OCI-LY7 (cell line): ENCODE measurements around the gene SENP1. TPM values are rescaled to one million over a fixed set of nuclear protein-coding genes. Genes with fewer than 3 reads are reported as not detected.

ENCODE experiments used
- BruUV-seq: library from RNA; stranded (reverse); fragments of 400-500 nt; replicated peaks from 2 replicates; lab custom pipeline; 2021; lab: Mats Ljungman, UMichigan
- CTCF ChIA-PET: fragments of 300-600 bp; sonication (Branson Sonifier 250); formaldehyde crosslinking; loops from one replicate; lab custom pipeline; 2022; ENCODE audit warnings: antibody characterized with exemption; ENCODE audit not compliant: unreplicated experiment; lab: Charles Lee
- POLR2A ChIA-PET: fragments of 300-600 bp; sonication (Branson Sonifier 250); formaldehyde crosslinking; loops from one replicate; lab custom pipeline; 2022; ENCODE audit warnings: antibody characterized with exemption; lab: Charles Lee
- DNase-seq: peaks from one replicate; pipeline ENCODE4 v3.0.0-alpha.2; 2015; ENCODE audit warnings: low spot score
- H2AFZ ChIP-seq: fragments of 200-600 bp; sonication (generic), shearing (Covaris generic); 2 replicates; pipeline ENCODE4 v1.6.1; 2014; ENCODE audit warnings: mild to moderate bottlenecking, antibody characterized with exemption, low read length, moderate library complexity
- H3K27ac ChIP-seq: fragments of 200-600 bp; sonication (generic); 2 replicates; pipeline ENCODE4 v1.5.1; 2014; ENCODE audit warnings: mixed run types, low read depth, mild to moderate bottlenecking, moderate library complexity, low read length, inconsistent platforms; ENCODE audit not compliant: poor library complexity, severe bottlenecking
- H3K36me3 ChIP-seq: fragments of 200-600 bp; sonication (generic); 2 replicates; pipeline ENCODE4 v1.6.1; 2014; ENCODE audit warnings: mild to moderate bottlenecking, antibody characterized with exemption, low read length, moderate library complexity, mixed read lengths; ENCODE audit not compliant: insufficient read depth
- H3K4me1 ChIP-seq: fragments of 200-600 bp; sonication (generic); 2 replicates; pipeline ENCODE4 v1.5.1; 2014; ENCODE audit warnings: mild to moderate bottlenecking, low read length; ENCODE audit not compliant: insufficient read depth, poor library complexity, severe bottlenecking
- H3K4me2 ChIP-seq: fragments of 200-600 bp; sonication (generic); 2 replicates; pipeline ENCODE4 v1.6.1; 2014; ENCODE audit warnings: mild to moderate bottlenecking, low read length
- H3K4me3 ChIP-seq: fragments of 200-600 bp; sonication (generic); 2 replicates; pipeline ENCODE4 v1.5.1; 2014; ENCODE audit warnings: mild to moderate bottlenecking, low read depth, low read length; ENCODE audit not compliant: poor library complexity, severe bottlenecking
- H3K79me2 ChIP-seq: fragments of 200-600 bp; sonication (generic); 2 replicates; pipeline ENCODE4 v1.6.1; 2016; ENCODE audit warnings: low read depth, mild to moderate bottlenecking, low read length, moderate library complexity, mixed read lengths; ENCODE audit not compliant: insufficient read depth
- H3K9me2 ChIP-seq: fragments of 200-600 bp; sonication (generic); 2 replicates; pipeline ENCODE4 v1.6.1; 2016; ENCODE audit warnings: mild to moderate bottlenecking, low read length, mixed read lengths; ENCODE audit not compliant: insufficient read depth
- H3K9me3 ChIP-seq: fragments of 200-600 bp; sonication (generic); 2 replicates; pipeline ENCODE4 v1.6.1; 2014; ENCODE audit warnings: mild to moderate bottlenecking, mixed run types, low read length, mixed read lengths
- H4K20me1 ChIP-seq: fragments of 200-600 bp; sonication (generic); 2 replicates; pipeline ENCODE4 v1.6.1; 2014; ENCODE audit warnings: mild to moderate bottlenecking, antibody characterized with exemption, low read length, moderate library complexity, mixed read lengths; ENCODE audit not compliant: insufficient read depth
- CTCF ChIP-seq: fragments of 200-600 bp; sonication (generic); conservative IDR thresholded peaks from 2 replicates; pipeline ENCODE4 v1.5.1; 2014; ENCODE audit warnings: mild to moderate bottlenecking, antibody characterized with exemption, low read length, moderate library complexity, mixed read lengths
- EZH2phosphoT487 ChIP-seq: fragments of 200-600 bp; sonication (generic); IDR thresholded peaks from 2 replicates; pipeline ENCODE4 v1.6.1; 2018; ENCODE audit warnings: low read depth, borderline replicate concordance, mild to moderate bottlenecking, mixed run types, antibody characterized with exemption, low read length, moderate library complexity, mixed read lengths
- intact Hi-C: fragments of 100-400 bp; cut with micrococcal nuclease; formaldehyde crosslinking; loops from one replicate; pipeline ENCODE4 v1.10.0; 2022; ENCODE audit not compliant: unreplicated experiment
- total RNA-seq, 2 experiments: library from RNA; depleted of rRNA in 1 of 2; stranded (reverse); fragments of >200 nt in 1 of 2; shearing (Covaris generic) in 1 of 2; gene quantifications; 2 replicates each; pipeline ENCODE4 v1.2.3, GENCODE V29; 2014 to 2022

Gene SENP1
- total RNA-seq, 2 experiments from 2014 or later: 48.3 to 54.7 TPM

- TSS peak; percentile 47 for BruUV-seq
- Histone ChIP-seq H3K4me1 (peaks cover 21% of the 10 kb centered on the region), H3K9me2 (no peaks in the 10 kb centered on the region), H3K9me3 (no peaks in the 10 kb centered on the region), H3K79me2 (peaks cover 22% of the 10 kb centered on the region; the same call in 1 of the 2 replicates), H4K20me1 (no peaks in the 10 kb centered on the region), H3K36me3 (peaks cover 31% of the 10 kb centered on the region), H3K4me2 (peak overlapping the region; percentile 83), H2AFZ (peak overlapping the region; percentile 50; the same call in 1 of the 2 replicates), H3K4me3 (peak overlapping the region; percentile 86), H3K27ac (peak overlapping the region; percentile 8)
- TF ChIP-seq CTCF: no peak
- TF ChIP-seq EZH2phosphoT487: no peak
- intact Hi-C loops: loop anchor here (1.0 to 2.0 kb wide), 3 partner anchors 14 to 37 kb away; partner anchors contain the start of genes ASB8 and SENP1
- ChIA-PET POLR2A (interaction anchor here (0.6 to 6.8 kb wide), 7 partner anchors 9 to 292 kb away, joined by 3 to 62 read pairs (median 4); partner anchors contain the start of gene SENP1), CTCF (interaction anchor here (0.6 to 1.4 kb wide), 2 partner anchors 13 to 1106 kb away, joined by 3 to 4 read pairs; no protein-coding TSS in a partner anchor)
- no peak for DNase-seq
Measured at GRCh38 chr12:48119834-48120195, 13.9 kb upstream of the SENP1 start.

GRCh38 chr12:48119078-48119833 lies 13.4 kb upstream of the SENP1 start, which contains the start of gene PFKM:
Gene PFKM (plus strand): TSS chr12:48119364. CDS start chr12:48122775, 3,411 bp downstream.
- no TSS peak for BruUV-seq
- Histone ChIP-seq H3K4me1 (peaks cover 21% of the 10 kb centered on the region), H3K9me2 (no peaks in the 10 kb centered on the region), H3K79me2 (peaks cover 22% of the 10 kb centered on the region; the same call in 1 of the 2 replicates), H2AFZ (peak within 1 kb of the TSS; percentile 76), H3K36me3 (peaks cover 25% of the 10 kb centered on the region), H3K27ac (peak within 1 kb of the TSS; percentile 40), H3K4me2 (peak within 1 kb of the TSS; percentile 83), H3K9me3 (no peaks in the 10 kb centered on the region), H3K4me3 (peak within 1 kb of the TSS; percentile 86), H4K20me1 (no peaks in the 10 kb centered on the region)
- ChIA-PET CTCF (interaction anchor here (0.6 to 1.4 kb wide), 3 partner anchors 12 to 1106 kb away, joined by 3 to 4 read pairs (median 4); no protein-coding TSS in a partner anchor), POLR2A (interaction anchor here (0.6 to 6.8 kb wide), 10 partner anchors 9 to 291 kb away, joined by 3 to 62 read pairs (median 4); partner anchors contain the start of genes ASB8 and SENP1)
- intact Hi-C loops: loop anchor here (1.0 to 2.0 kb wide), 2 partner anchors 13 to 38 kb away; partner anchors contain the start of genes ASB8 and SENP1
- TF ChIP-seq EZH2phosphoT487 (no peak), CTCF (no peak)
- peak; percentile 87 for DNase-seq
